NCI-H82 (cell line): ENCODE measurements around the gene GET4.
"Not testable (repeated sequence)": the region's sequence is repeated elsewhere in the genome, so short reads cannot be mapped to it uniquely, and the experiment has no call there.

Source experiments
- DNase-seq: peaks from one replicate; lab custom pipeline; 2025; lab: John Stamatoyannopoulos, UW

The GET4 gene

GRCh38 chr7:871900-872537, 4.3 kb upstream of the GET4 start:
- no peak for DNase-seq

DNA sequence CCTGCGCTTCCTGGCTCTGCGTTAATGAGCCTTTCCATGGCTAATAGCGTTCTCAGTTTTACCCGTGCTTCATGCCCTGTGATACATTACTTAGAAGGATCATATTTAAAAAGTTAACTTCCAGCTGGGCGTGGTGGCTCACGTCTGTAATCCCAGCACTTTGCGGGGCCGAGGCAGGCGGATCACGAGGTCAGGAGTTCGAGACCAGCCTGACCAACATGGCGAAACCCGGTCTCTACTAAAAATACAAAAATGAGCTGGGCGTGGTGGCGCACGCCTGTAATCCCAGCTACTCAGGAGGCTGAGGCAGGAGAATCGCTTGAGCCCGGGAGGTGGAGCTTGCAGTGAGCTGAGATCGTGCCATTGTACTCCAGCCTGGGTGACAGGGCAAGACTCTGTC, 3.7 kb upstream of the GET4 start:
- not testable (repeated sequence) for DNase-seq

- DNase-seq, result peak; percentile 89
Observed at GRCh38 chr7:873367-874002, 2.9 kb upstream of the GET4 start.

DNA sequence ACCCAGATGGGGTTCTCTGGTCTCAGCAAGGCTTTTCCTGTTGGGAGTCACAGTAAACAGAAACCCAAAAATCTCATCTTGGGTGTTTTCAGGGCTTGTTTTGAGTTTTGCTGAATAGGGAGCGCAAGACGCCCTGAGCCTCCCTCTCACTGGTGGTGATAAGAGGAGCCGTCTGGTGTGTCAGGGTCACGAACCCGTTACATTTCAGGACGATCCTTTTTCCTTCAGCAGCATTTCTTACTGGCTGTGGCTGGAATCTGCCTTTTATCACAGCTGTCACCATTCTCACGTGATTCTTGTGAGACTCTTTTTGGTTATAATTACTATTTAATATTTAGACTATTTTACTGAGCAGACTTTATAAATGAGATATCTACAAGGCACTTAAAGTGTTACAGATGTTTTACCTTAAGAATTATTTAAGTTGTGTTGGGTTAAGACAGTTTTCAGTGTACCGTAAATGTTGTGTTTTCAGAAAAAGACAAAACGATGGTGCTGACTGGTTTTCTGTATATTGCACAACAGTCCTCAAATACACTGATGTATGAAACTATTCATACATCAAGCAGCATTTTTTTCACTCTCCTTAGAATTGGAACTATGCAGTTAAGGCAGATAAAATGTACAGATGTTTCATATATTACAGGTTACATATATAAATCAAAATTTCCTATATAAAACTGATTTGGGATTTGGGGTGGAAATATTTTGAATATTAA, 2.2 kb upstream of the GET4 start:
- DNase-seq, result no peak

GRCh38 chr7:875051-875450, 1.3 kb upstream of the GET4 start:
- no peak for DNase-seq

DNA sequence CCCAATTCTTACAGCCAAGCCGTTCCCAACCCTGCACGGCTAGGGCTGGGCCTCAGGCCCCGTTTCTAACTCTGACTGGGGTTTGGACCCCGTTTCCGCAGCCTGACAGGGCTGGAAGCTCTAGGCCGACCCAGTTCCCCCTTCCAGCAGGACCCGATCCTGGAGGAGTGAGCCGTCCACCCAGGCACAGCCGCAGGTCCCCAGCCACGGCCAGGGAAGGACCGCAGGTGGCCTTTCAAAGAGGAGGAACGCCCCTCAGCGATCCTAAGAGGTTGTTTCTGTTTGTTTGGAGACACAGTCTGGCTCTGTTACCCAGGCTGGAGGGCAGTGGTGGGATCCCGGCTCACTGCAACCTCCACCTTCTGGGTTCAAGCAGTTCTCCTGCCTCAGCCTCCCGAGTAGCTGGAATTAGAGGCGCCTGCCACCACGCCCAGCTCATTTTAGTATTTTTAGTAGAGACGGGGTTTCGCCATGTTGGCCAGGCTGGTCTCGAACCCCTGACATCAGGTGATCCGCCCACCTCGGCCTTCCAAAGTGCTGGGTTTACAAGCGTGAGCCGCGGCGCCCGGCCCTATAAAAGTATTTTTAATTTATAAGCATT, 778 bp upstream of the GET4 start:
- DNase-seq, result no peak

GRCh38 chr7:876972-877311, 588 bp downstream of the GET4 start:
- DNase-seq, result peak; percentile 69

- peak; percentile 55 for DNase-seq
Observed at GRCh38 chr7:877312-878232, 1.2 kb downstream of the GET4 start.

GRCh38 chr7:879093-879492, 2.7 kb downstream of the GET4 start:
- DNase-seq, result no peak

DNA sequence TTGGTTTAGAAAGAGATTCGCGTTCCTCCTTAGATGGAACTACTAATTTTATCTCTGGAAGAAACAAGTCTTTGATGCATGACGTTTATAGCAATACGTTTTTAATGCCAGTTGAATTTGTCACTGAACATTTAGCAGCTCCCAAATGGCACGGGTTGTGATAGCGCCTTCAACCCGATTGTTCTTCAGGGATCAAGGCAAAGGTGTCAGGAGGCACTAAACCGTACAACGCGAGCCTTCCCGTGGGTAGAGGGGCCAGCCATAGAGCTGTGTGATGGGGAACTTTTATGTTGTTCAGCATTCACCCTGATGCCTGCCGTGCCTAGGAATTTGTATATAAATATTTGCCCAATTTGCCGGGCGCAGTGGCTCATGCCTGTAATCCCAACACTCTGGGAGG, 3.4 kb downstream of the GET4 start:
- DNase-seq, result no peak

DNA sequence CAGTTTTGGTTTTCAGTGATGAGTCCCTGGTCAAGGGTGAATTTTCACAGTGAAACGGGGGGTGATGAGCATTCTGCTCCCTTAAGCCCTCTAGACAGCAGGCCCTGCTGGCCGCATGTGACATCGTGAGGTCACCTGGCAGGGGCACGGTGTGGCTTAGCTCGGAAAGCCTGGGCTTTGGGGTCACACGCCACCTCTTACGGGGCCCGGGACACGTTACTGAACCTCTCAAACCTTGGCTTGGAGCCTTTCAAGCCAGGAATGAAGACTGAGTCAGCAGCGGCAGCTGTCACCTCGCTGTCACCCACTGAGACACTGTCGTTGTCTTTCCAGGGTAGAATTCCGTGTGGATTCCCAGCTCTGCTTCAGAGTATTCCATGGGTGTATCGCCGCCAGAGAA, 4.1 kb downstream of the GET4 start:
- no peak for DNase-seq

GRCh38 chr7:881441-882234, 5.3 kb downstream of the GET4 start:
- no peak for DNase-seq

DNA sequence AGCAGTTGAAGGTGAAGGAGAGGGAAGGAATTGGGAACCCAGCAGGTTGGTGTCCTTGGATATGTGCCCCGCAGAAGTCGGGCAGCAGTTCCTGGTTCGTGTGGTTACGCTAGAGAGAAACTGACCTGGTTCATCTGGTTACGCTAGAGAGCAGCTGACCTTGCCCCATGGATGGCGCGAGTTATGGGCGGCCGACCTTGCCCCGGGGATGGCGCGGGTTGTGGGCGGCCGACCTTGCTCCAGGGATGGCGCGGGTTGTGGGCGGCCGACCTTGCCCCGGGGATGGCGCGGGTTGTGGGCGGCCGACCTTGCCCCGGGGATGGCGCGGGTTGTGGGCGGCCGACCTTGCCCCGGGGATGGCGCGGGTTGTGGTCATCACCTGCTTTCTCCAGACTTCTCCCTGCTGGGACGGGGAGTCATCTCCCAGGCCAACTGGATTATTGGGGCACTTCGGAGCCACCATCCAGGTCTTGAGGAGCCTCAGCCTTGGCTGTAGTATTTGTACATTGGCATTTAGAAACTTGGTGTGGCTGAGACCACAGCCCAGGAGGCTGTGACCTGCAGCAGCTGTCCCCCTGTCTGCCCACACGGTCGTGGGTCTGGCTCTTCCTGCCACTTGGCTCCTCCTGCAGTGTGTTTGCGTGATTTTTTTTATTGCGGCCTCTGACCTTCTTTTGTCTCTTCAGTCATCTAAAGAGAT, 6.1 kb downstream of the GET4 start:
- DNase-seq, result no peak

DNA sequence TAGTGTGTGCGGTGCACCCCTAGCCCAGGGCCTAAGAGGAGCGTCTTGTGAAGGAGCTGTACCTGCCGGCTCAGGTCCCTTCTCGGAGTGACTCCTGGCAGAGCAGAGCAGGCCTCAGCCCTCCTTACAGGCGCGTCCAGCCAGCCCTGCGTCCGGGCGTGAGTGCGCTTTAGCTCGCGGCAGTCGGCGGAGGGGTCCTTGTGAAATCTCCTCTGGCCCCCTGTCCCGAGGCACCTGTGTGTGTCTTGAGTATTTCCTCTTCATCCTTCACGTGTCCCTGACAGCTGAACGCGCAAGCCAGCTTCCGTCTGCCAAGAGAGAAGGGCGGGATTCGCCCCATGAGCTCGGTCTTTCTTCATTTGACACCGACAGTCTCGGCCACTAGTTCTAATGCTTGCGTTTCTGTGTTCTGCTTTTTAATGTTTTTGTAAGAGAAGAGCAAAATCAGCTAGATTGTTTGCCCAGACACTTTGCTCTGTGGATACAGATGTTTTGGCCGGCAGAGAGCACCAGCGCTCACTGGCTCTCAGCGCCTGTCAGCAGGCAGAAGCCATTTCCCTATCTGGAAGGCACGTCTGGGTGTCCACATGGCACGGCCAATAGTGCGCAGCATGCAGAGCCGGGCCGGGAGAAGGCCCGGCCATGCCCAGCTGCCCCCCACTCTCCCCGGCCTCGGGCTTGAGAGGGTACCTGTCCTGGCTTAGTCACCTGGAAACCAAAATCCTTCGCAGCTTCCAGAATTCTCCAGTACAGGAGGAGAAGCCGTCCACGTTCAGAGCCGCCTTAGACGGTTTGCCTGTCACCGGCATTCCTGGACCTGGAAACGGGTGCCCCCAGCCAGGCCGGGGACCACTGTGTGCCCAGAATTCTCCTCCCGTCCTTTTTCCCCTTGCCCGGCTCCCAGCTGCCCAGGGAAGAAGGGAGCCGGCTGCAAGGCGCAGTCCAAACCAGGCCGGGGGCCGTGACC, 7.0 kb downstream of the GET4 start:
- no peak for DNase-seq

GRCh38 chr7:884191-885003, 8.0 kb downstream of the GET4 start:
- DNase-seq, result no peak

DNA sequence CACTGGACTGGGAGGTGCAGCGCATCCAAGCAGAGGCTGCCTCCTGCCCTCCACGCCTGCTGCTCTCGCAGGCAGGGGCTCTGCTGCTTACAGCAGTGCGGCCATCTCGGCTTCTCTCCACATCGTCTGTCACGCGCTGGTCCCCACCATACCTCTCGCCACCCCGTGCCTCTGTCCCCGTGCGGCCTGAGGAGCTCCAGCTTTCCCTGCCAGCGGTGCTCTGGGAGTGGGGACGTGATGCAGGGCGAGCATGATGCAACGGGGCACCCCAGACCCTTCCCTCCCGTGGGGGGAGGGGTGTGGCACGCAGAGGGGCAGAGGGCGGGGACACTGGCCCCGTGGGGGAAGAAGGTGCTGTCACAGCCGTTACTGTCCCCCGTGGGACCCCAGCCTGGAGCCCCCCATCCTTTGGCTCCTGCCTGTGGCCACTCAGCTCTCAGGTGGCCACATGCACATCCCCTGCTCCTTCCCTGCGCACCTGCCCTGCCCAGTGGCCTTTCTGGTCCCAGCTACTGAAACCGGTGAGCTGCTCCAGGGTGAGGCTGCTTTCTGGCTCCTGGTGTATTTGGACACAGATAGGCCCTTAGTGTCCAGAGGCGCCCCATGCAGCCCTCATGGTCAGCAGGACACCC, 9.0 kb downstream of the GET4 start:
- no peak for DNase-seq

DNA sequence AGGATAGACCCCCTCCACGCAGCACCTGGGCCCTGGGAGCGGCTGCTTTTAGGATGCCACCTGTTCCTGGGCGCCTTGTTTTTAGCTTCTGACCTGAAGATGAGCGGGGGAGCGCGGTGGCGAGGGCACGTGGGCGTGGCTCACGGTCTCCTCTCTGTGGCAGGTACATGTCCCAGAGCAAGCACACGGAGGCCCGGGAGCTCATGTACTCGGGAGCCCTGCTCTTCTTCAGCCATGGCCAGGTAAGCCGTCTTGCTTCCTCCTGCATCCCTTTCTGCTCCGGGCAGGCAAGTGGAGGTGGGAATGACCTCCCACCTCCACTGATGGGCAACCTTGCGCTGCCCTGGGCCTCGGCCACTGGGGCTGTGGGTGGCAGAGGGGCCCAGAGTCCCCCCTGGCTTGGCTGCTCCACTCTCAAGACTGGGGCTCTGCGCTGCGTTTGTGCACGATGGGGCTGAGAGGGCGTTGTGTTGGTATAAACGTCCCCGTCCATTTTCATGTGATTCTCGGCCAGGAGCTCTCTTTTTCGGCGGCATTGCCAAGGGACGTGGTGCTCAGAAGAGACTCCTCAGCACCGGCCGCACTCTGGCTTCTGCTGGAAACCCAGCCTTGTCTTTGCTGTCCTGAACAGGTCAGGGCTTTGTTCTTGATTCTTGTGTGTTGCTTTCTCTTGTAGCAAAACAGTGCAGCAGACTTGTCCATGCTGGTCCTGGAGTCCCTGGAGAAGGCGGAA, 9.7 kb downstream of the GET4 start:
- DNase-seq, result no peak
